ENCODE results near the gene MKNK2.

MKNK2 gene

GRCh38 chr19:2047449-2048103 lies 3.5 kb downstream of the MKNK2 start:
- no peak for DNase-seq (ENCODE audit: extremely low read depth, low read depth)
- TF ChIP-seq CTCF (IDR thresholded peaks at IDR 0.05; ENCODE audit: low read depth, low read length), result no peak

GRCh38 chr19:2047076-2047448 lies 4.0 kb downstream of the MKNK2 start:
- DNase-seq (ENCODE audit: extremely low read depth, low read depth), result no peak
- no peak for TF ChIP-seq CTCF (IDR thresholded peaks at IDR 0.05; ENCODE audit: low read depth, low read length)

GRCh38 chr19:2046046-2046907 lies 4.8 kb downstream of the MKNK2 start:
- no peak for DNase-seq (ENCODE audit: extremely low read depth, low read depth)
- TF ChIP-seq CTCF (IDR thresholded peaks at IDR 0.05; ENCODE audit: low read depth, low read length), result no peak

GRCh38 chr19:2045501-2046045 lies 5.5 kb downstream of the MKNK2 start:
- TF ChIP-seq CTCF (IDR thresholded peaks at IDR 0.05; ENCODE audit: low read depth, low read length), result no peak
- no peak for DNase-seq (ENCODE audit: extremely low read depth, low read depth)

- no peak for TF ChIP-seq CTCF (IDR thresholded peaks at IDR 0.05; ENCODE audit: low read depth, low read length)
- no peak for DNase-seq (ENCODE audit: extremely low read depth, low read depth)
These were observed 6.1 kb downstream of the MKNK2 start for GRCh38 chr19:2044709-2045500.

GRCh38 chr19:2043961-2044708 lies 6.9 kb downstream of the MKNK2 start:
- no peak for DNase-seq (ENCODE audit: extremely low read depth, low read depth)
- TF ChIP-seq CTCF (IDR thresholded peaks at IDR 0.05; ENCODE audit: low read depth, low read length), result no peak
